Measurements from ENCODE around the gene PIGK.

GRCh38 chr1:77175230-77175844, 43.9 kb downstream of the PIGK start:
- TF ChIP-seq CTCF (IDR thresholded peaks at IDR 0.05), result no peak
- no peak for TF ChIP-seq POLR2A (IDR thresholded peaks at IDR 0.05)
- no peak for TF ChIP-seq EP300 (IDR thresholded peaks at IDR 0.05)

Measured in tibial nerve (tissue), 4 donors.